Measurements from ENCODE around the gene PCP2. TPM values are rescaled to one million over a fixed set of nuclear protein-coding genes. Genes with fewer than 3 reads are reported as not detected.

PCP2 gene
- total RNA-seq, 1 donor from 2014 or later: not detected

- intact Hi-C loops (cut with DNase I): no loop called here
- DNase-seq (ENCODE audit: low spot score): no peak
These were observed 27.2 kb downstream of the PCP2 start for GRCh38 chr19:7606289-7606688.

- no peak for DNase-seq (ENCODE audit: low spot score)
- intact Hi-C loops (cut with DNase I): no loop called here
These were observed 27.9 kb downstream of the PCP2 start for GRCh38 chr19:7605490-7606222.

GRCh38 chr19:7603919-7604318 lies 29.6 kb downstream of the PCP2 start:
- DNase-seq (ENCODE audit: low spot score): no peak
- intact Hi-C loops (cut with DNase I): no loop called here

- intact Hi-C loops (cut with DNase I): no loop called here
- DNase-seq (ENCODE audit: low spot score): no peak
These were observed 30.5 kb downstream of the PCP2 start for GRCh38 chr19:7602935-7603497.

- no peak for DNase-seq (ENCODE audit: low spot score)
- intact Hi-C loops (cut with DNase I): no loop called here
These were observed 31.1 kb downstream of the PCP2 start for GRCh38 chr19:7602240-7602934.

GRCh38 chr19:7600721-7601120 lies 32.8 kb downstream of the PCP2 start:
- no peak for DNase-seq (ENCODE audit: low spot score)
- intact Hi-C loops (cut with DNase I): no loop called here

- intact Hi-C loops (cut with DNase I): no loop called here
- no peak for DNase-seq (ENCODE audit: low spot score)
These were observed 35.3 kb downstream of the PCP2 start for GRCh38 chr19:7598180-7598579.

- intact Hi-C loops (cut with DNase I): no loop called here
- DNase-seq (ENCODE audit: low spot score): no peak
These were observed 35.8 kb downstream of the PCP2 start for GRCh38 chr19:7597689-7598088.

- intact Hi-C loops (cut with DNase I): no loop called here
These were observed 37.1 kb downstream of the PCP2 start for GRCh38 chr19:7596211-7596937.

GRCh38 chr19:7595466-7596133 lies 37.9 kb downstream of the PCP2 start, which contains the start of gene CAMSAP3:
TSS of gene CAMSAP3 (plus strand) at chr19:7595863. CDS start at chr19:7596003, 140 bp downstream.
- no peak for DNase-seq (ENCODE audit: low spot score)

More at GRCh38 chr19:7596211-7596937, 37.1 kb downstream of the PCP2 start:
- DNase-seq (ENCODE audit: low spot score): no peak

GRCh38 chr19:7590256-7590655 lies 43.3 kb downstream of the PCP2 start:
- intact Hi-C loops (cut with DNase I): no loop called here
- no peak for DNase-seq (ENCODE audit: low spot score)

More at GRCh38 chr19:7595466-7596133, 37.9 kb downstream of the PCP2 start, which contains the start of gene CAMSAP3:
- intact Hi-C loops (cut with DNase I): no loop called here

GRCh38 chr19:7589822-7590221 lies 43.7 kb downstream of the PCP2 start:
- no peak for DNase-seq (ENCODE audit: low spot score)
- intact Hi-C loops (cut with DNase I): no loop called here

- intact Hi-C loops (cut with DNase I): no loop called here
- no peak for DNase-seq (ENCODE audit: low spot score)
These were observed 51.1 kb downstream of the PCP2 start for GRCh38 chr19:7582446-7582845.

Small RNA genes within 50 kb of the gene (microRNA-seq; reads per million reads assigned to microRNA genes)
- not detected for gene MIR6792

Other genes with a start within 250 kb of the PCP2 start
- gene PEX11G, start 144.7 kb downstream of the PCP2 start, total RNA-seq: 1.9 TPM
- 76.7 TPM for gene ZNF358, start 117.6 kb downstream of the PCP2 start, total RNA-seq
- 16.0 TPM for gene MCOLN1, start 111.1 kb downstream of the PCP2 start, total RNA-seq
- gene PNPLA6, start 98.0 kb downstream of the PCP2 start, total RNA-seq: 41.9 TPM
- gene CAMSAP3, start 37.9 kb downstream of the PCP2 start, total RNA-seq: not detected
- 21.8 TPM for gene XAB2, start 4.2 kb downstream of the PCP2 start, total RNA-seq
- gene PET100, start 3.9 kb downstream of the PCP2 start, total RNA-seq: 130 TPM
- gene STXBP2, start 3.4 kb upstream of the PCP2 start, total RNA-seq: 4.0 TPM
- 0.75 TPM for gene RETN, start 35.3 kb upstream of the PCP2 start, total RNA-seq
- gene MCEMP1, start 43.4 kb upstream of the PCP2 start, total RNA-seq: 0.54 TPM
- gene TRAPPC5, start 47.1 kb upstream of the PCP2 start, total RNA-seq: 77.0 TPM
- gene FCER2, start 68.4 kb upstream of the PCP2 start, total RNA-seq: not detected
- 0.92 TPM for gene CLEC4G, start 98.4 kb upstream of the PCP2 start, total RNA-seq
- 7.6 TPM for gene CD209, start 113.8 kb upstream of the PCP2 start, total RNA-seq
- not detected for gene CLEC4M, start 129.5 kb upstream of the PCP2 start, total RNA-seq
- gene EVI5L, start 196.5 kb upstream of the PCP2 start, total RNA-seq: 23.6 TPM
- 0.13 TPM for gene PRR36, start 240.7 kb upstream of the PCP2 start, total RNA-seq

Measured in cardiac septum (tissue), 1 donor.